Adrenal gland (tissue), 12 donors: ENCODE measurements around the gene PDIK1L. TPM values are rescaled to one million over a fixed set of nuclear protein-coding genes. Genes with fewer than 3 reads are reported as not detected.
A peak's percentile ranks its signal among the peaks of the same experiment; 100 is the strongest.

Experiments used
- DNase-seq, 7 donors: peaks; one replicate each; pipeline ENCODE4 v3.0.0-alpha.2; 2019 to 2020
- H3K27ac ChIP-seq, 5 donors: fragments of 200-600 bp; sonication (generic) in 4 of 5; 1 replicate in 3 of 5; 2 replicates in 2 of 5; pipeline versions ENCODE4 v1.5.1 to v1.8.0; 2016 to 2020; ENCODE audit warnings: mild to moderate bottlenecking in 1 of 5
- H3K27me3 ChIP-seq: fragments of 200-600 bp; 2 replicates; pipeline ENCODE4 v1.8.0; 2021
- H3K36me3 ChIP-seq, 2 donors: fragments of 200-600 bp; replicated peaks in 1 of 2; 1 replicate in 1 of 2; 2 replicates in 1 of 2; pipeline versions ENCODE4 v1.5.1 to v1.8.0; 2018 to 2022
- H3K4me1 ChIP-seq, 2 donors: fragments of 200-600 bp; replicated peaks in 1 of 2; 1 replicate in 1 of 2; 2 replicates in 1 of 2; pipeline versions ENCODE4 v1.5.1 to v1.8.0; 2018 to 2021
- H3K4me3 ChIP-seq, 4 donors: fragments of 200-600 bp; sonication (generic) in 3 of 4; one replicate each; pipeline ENCODE4 v1.5.1; 2016 to 2018
- H3K9me3 ChIP-seq, 3 donors: fragments of 200-600 bp; sonication (generic) in 1 of 3; replicated peaks in 1 of 3; 1 replicate in 2 of 3; 2 replicates in 1 of 3; pipeline versions ENCODE4 v1.5.1 to v1.8.0; 2016 to 2021
- CTCF ChIP-seq, 6 experiments: fragments of 450-650 bp in 4 of 6; fragments of 200-600 bp in 2 of 6; sonication (generic) in 1 of 6; IDR thresholded peaks; 1 replicate in 5 of 6; 2 replicates in 1 of 6; pipeline versions ENCODE4 v1.5.1 to v1.8.0; 2016 to 2021; ENCODE audit warnings: antibody characterized with exemption in 6 of 6, mild to moderate bottlenecking in 2 of 6, moderate library complexity in 1 of 6
- POLR2A ChIP-seq, 2 donors: fragments of 450-650 bp; IDR thresholded peaks; one replicate each; pipeline ENCODE4 v1.6.1; 2017; ENCODE audit warnings: antibody characterized with exemption in 2 of 2, mild to moderate bottlenecking in 2 of 2, moderate library complexity in 1 of 2
- WGBS, 4 donors: extraction: QIAGEN DNeasy Blood & Tissue Kit in 2 of 4; methylation state at CpG; one replicate each; pipeline versions ENCODE4 v1.1.5 to v1.1.7; 2013 to 2017; 5-methylcytosine and 5-hydroxymethylcytosine counted together
- intact Hi-C, 2 donors: fragments of 100-400 bp; cut with DNase I; formaldehyde crosslinking; loops; one replicate each; pipeline versions ENCODE4 v1.14.1 to v1.15.0; 2022 to 2023
- polyA plus RNA-seq, 3 donors: library from polyadenylated mRNA; stranded (reverse); fragments of 200-250 nt in 2 of 3; fragments of 350-450 nt in 1 of 3; fragmentation: Illumina TruSeq in 1 of 3; extraction: RNeasy Lipid Tissue Mini Kit (QIAGEN cat#74804) in 1 of 3; gene quantifications; one replicate each; pipeline ENCODE4 v1.2.3, GENCODE V29; 2013 to 2014
- total RNA-seq, 9 donors: library from RNA; depleted of rRNA in 4 of 9; stranded (reverse); fragments of >200 nt in 4 of 9; fragments of 120-200 nt in 1 of 9; fragmentation: NEBNext Ultra II Directional in 1 of 9; extraction: Animal tissue kit (Norgen Biotek cat#: 25700) in 1 of 9; gene quantifications; one replicate each; pipeline versions ENCODE4 v1.1.0 to v1.2.4, GENCODE V29; 2013 to 2023
- donor health status: healthy with polysubstance abuse.
- donor health status: Bipolar disorder and iron deficiency.
- donor health status: DM: yes; HTN: yes; CAD: no.
- donor health status: DM: no; HTN: no; CAD: no.
- donor health status: DM: no; HTN: no; CAD: no.
- donor health status: DM: yes; HTN: yes; CAD: no.

Gene PDIK1L
- total and polyA plus RNA-seq, 12 donors = 1.6 to 9.8 (median 7.2) TPM

- Histone ChIP-seq H3K4me3 (no peak overlapping the region), H3K27ac (peak overlapping the region in 3 of 5 donors; percentile 6 to 48 (median 45)), H3K36me3 (no peaks in the 10 kb centered on the region), H3K9me3 (no peaks in the 10 kb centered on the region), H3K4me1 (peaks cover 0 to 25% of the 10 kb centered on the region in 2 donors), H3K27me3 (no peaks in the 10 kb centered on the region)
- no peak for TF ChIP-seq POLR2A (IDR thresholded peaks at IDR 0.05)
- TF ChIP-seq CTCF (IDR thresholded peaks at IDR 0.05) = no peak
- DNase-seq = peak in 1 of 7 donors; percentile 27
- intact Hi-C loops = no loop called here
- 65 to 74% (median 71%) methylated on average over 6 to 9 of the region's 9 CpGs for WGBS, 4 donors
These were observed 14.9 kb downstream of the PDIK1L start for GRCh38 chr1:26126321-26127084.

GRCh38 chr1:26127235-26128163 is 15.9 kb downstream of the PDIK1L start:
- WGBS, 4 donors = 53 to 61% (median 59%) methylated on average over 13 of the region's 13 CpGs
- no peaks in the 10 kb centered on the region for H3K27me3 ChIP-seq
- peak overlapping the region in 3 of 5 donors; percentile 11 to 59 (median 48) for H3K27ac ChIP-seq
- TF ChIP-seq CTCF (IDR thresholded peaks at IDR 0.05) (no peak), POLR2A (IDR thresholded peaks at IDR 0.05) (no peak)
- no peaks in the 10 kb centered on the region for H3K36me3 ChIP-seq
- intact Hi-C loops = no loop called here
- no peaks in the 10 kb centered on the region for H3K9me3 ChIP-seq
- H3K4me3 ChIP-seq = no peak overlapping the region
- DNase-seq = no peak
- peaks cover 0 to 21% of the 10 kb centered on the region in 2 donors for H3K4me1 ChIP-seq

- no peak for TF ChIP-seq CTCF (IDR thresholded peaks at IDR 0.05)
- no peak for TF ChIP-seq POLR2A (IDR thresholded peaks at IDR 0.05)
- Histone ChIP-seq H3K9me3 (no peaks in the 10 kb centered on the region), H3K27me3 (no peaks in the 10 kb centered on the region), H3K27ac (no peak overlapping the region), H3K4me3 (no peak overlapping the region), H3K4me1 (peaks cover 0 to 9% of the 10 kb centered on the region in 2 donors), H3K36me3 (no peaks in the 10 kb centered on the region)
- DNase-seq = no peak
- WGBS, 4 donors = 79 to 94% (median 89%) methylated on average over 4 of the region's 4 CpGs
- intact Hi-C loops = no loop called here
These were observed 18.2 kb downstream of the PDIK1L start for GRCh38 chr1:26129778-26130177.

- H3K9me3 ChIP-seq = peaks cover 0 to 5% (median 0%) of the 10 kb centered on the region in 3 donors
- H3K36me3 ChIP-seq = no peaks in the 10 kb centered on the region
- no peak overlapping the region for H3K27ac ChIP-seq
- intact Hi-C loops = no loop called here
- H3K27me3 ChIP-seq = no peaks in the 10 kb centered on the region
- H3K4me1 ChIP-seq = peaks cover 0 to 6% of the 10 kb centered on the region in 2 donors
- no peak for DNase-seq
- 33 to 63% (median 44%) methylated on average over 1 of the region's 1 CpG; no CpG with 5 or more reads in 1 of the 4 donors for WGBS, 4 donors
- H3K4me3 ChIP-seq = no peak overlapping the region
- TF ChIP-seq CTCF (IDR thresholded peaks at IDR 0.05) = no peak
These were observed 19.1 kb downstream of the PDIK1L start for GRCh38 chr1:26130695-26131094.
